ENCODE measurements around the gene ATP2B1.

The ATP2B1 gene

GRCh38 chr12:89717759-89718523 lies 9.3 kb upstream of the ATP2B1 start:
- no peak for TF ChIP-seq TAF1 (IDR thresholded peaks at IDR 0.05; ENCODE audit: borderline replicate concordance, insufficient read depth, low read length)
- no peak for TF ChIP-seq REST (IDR thresholded peaks at IDR 0.05; ENCODE audit: insufficient read depth in 1 of 2, low read depth in 2 of 2, low read length in 2 of 2)
- no peak for TF ChIP-seq FOXP2 (optimal IDR thresholded peaks at IDR 0.05; ENCODE audit: borderline replicate concordance, extremely low read depth, extremely low read length, insufficient read depth)
- no peak for TF ChIP-seq POLR2AphosphoS5 (IDR thresholded peaks at IDR 0.05; ENCODE audit: low read depth, low read length)
- TF ChIP-seq SIN3A (IDR thresholded peaks at IDR 0.05; ENCODE audit: borderline replicate concordance, insufficient read depth, low read length) = no peak

- TF ChIP-seq REST (IDR thresholded peaks at IDR 0.05; ENCODE audit: insufficient read depth in 1 of 2, low read depth in 2 of 2, low read length in 2 of 2) (no peak), FOXP2 (optimal IDR thresholded peaks at IDR 0.05; ENCODE audit: borderline replicate concordance, extremely low read depth, extremely low read length, insufficient read depth) (no peak), TAF1 (IDR thresholded peaks at IDR 0.05; ENCODE audit: borderline replicate concordance, insufficient read depth, low read length) (no peak), POLR2AphosphoS5 (IDR thresholded peaks at IDR 0.05; ENCODE audit: low read depth, low read length) (no peak), SIN3A (IDR thresholded peaks at IDR 0.05; ENCODE audit: borderline replicate concordance, insufficient read depth, low read length) (no peak)
Measured at GRCh38 chr12:89712706-89713105, 4.1 kb upstream of the ATP2B1 start.

GRCh38 chr12:89710873-89711750 lies 2.5 kb upstream of the ATP2B1 start:
- no peak for TF ChIP-seq TAF1 (IDR thresholded peaks at IDR 0.05; ENCODE audit: borderline replicate concordance, insufficient read depth, low read length)
- no peak for TF ChIP-seq SIN3A (IDR thresholded peaks at IDR 0.05; ENCODE audit: borderline replicate concordance, insufficient read depth, low read length)
- TF ChIP-seq POLR2AphosphoS5 (IDR thresholded peaks at IDR 0.05; ENCODE audit: low read depth, low read length) = no peak
- TF ChIP-seq FOXP2 (optimal IDR thresholded peaks at IDR 0.05; ENCODE audit: borderline replicate concordance, extremely low read depth, extremely low read length, insufficient read depth) = no peak
- no peak for TF ChIP-seq REST (IDR thresholded peaks at IDR 0.05; ENCODE audit: insufficient read depth in 1 of 2, low read depth in 2 of 2, low read length in 2 of 2)

- TF ChIP-seq POLR2AphosphoS5 (IDR thresholded peaks at IDR 0.05; ENCODE audit: low read depth, low read length) = no peak
- TF ChIP-seq SIN3A (IDR thresholded peaks at IDR 0.05; ENCODE audit: borderline replicate concordance, insufficient read depth, low read length) = no peak
- TF ChIP-seq REST (IDR thresholded peaks at IDR 0.05; ENCODE audit: insufficient read depth in 1 of 2, low read depth in 2 of 2, low read length in 2 of 2) = no peak
- TF ChIP-seq TAF1 (IDR thresholded peaks at IDR 0.05; ENCODE audit: borderline replicate concordance, insufficient read depth, low read length) = no peak
- TF ChIP-seq FOXP2 (optimal IDR thresholded peaks at IDR 0.05; ENCODE audit: borderline replicate concordance, extremely low read depth, extremely low read length, insufficient read depth) = no peak
Measured at GRCh38 chr12:89709995-89710872, 1.6 kb upstream of the ATP2B1 start.
